Limb (tissue), 2 donors: ENCODE results near the gene SULT1C3.

Experiments used
- DNase-seq, 2 donors: peaks; one replicate each; pipeline ENCODE4 v3.0.0-alpha.2; 2016; ENCODE audit errors: extremely low spot score in 2 of 2

The SULT1C3 gene

DNA sequence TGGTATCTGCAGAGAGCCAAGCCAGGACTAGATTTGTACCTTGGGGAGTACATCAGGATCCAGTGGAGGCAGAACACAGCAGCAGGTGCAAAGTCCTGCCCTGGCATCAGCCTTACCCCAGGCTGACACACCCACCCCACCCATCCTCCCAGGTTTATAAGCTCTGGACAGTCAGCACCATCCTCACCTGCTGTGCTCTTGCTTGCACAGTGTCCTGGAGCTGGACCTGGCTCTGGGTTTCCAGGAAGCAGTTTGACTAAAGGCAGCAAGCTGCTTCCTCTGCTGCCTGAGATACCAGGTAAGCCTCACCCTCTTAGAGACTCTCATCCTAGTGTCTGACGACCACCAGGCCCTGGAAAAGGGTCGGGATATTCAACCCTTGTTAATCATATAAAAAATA lies at the start of gene SULT1C3:
SULT1C3 (plus strand) TSS at position 183 of the 400 bp plus-strand sequence. CDS start 7,227 bp downstream, outside the sequence.
- DNase-seq: no peak

DNA sequence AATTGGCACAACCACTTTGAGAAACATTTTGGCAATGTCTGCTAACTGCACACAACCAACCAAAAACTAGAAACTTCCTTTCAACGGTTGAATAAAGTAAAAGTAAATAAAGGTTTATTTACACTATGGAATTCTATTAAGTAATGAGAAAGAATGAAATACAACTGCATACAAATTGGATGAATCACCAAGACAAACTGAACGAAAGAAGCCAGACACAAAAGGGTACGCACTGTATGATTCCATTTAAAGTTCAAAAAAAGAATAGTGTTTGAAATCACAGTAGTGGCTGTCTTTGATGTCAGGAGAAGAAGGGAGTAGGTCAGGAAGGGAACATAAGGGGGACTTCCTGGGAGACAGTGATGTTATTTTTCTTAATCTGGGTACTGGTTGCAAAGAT lies 46.5 kb upstream of the SULT1C3 start:
- DNase-seq: no peak

DNA sequence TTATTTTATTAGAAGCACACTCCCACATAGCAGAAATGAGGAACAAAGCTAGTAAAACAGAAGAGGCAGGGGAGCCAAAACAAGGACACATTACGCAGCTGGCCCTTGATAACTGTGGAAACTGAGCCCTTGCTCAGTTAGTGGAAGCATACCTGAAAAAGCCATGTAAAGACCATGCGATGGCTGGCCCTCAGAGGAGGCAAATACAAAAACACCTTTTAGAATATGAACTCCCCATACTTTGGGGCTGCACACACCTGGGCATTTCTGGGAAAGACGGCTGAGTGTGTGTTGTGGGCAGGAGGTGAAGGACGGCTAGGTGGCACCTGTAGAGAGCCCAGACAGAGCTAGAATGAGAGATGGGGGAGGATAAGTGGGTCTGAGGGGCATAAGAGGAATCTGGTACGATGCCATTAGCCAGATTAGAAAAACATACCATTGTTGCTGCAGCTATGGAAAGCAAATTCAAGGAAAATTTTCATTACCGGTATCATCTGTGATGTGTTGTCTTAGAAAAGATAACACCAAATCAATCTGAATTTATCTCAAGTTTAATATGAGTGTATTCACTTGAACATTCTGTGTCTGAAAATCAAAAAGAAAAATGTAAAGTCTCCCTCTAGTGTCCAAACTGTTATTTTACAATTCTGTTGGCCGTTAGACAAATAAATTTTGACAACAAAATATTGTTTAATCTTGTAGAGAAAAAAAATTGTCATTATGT lies 45.2 kb upstream of the SULT1C3 start:
- DNase-seq: peak in 1 of 2 donors; percentile 28

DNA sequence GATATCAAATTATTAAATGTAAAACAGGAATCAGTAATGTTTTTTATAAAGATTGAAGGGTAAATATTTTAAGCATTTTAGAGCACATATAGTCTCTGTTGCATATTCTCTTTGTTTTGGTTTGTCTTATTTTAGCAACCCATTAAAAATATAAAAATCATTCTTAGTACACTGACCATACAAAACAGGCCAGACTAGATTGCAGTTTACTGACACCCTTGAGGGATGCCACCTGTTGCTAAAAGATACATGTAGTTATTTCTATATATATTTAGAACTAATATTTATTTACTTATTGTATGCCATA lies 44.7 kb upstream of the SULT1C3 start:
- no peak for DNase-seq

DNA sequence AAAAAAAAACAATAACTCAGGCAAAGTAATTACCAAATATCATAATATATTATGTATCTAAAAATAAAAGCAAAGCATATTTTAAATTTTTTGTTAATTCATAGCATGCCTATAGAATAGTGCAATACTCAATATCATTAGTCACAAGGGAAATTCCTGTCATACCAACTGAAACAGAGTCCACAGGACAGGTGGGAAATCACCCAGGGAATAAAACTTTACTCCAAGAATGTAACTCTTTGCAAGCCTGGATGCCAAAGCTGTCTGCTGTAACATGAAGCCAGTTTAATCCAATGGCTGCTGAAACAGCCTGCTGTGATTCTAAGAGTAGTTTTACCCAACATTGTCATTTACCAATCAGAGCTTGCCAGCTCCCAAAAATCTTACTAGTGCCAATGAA lies 40.0 kb upstream of the SULT1C3 start:
- no peak for DNase-seq

DNA sequence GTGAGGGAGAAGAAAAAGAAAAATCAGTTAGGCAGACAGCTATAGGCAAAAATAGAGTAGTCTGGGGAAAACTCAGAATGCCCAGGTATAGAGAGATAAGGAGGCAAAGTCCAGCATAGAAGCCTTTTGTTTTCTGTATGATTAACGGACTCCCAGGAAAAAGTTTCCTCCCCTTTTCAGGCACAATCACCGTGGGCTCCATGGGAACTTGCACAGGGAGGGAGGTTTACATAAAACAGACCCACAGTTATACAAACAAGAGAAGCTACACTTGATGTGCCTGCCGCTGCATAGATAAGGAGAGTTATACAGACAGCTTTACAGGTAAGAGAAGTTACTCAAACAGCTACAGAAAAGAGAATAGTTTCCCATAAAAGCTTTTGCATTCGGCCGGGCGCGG lies 39.2 kb upstream of the SULT1C3 start:
- DNase-seq: no peak

DNA sequence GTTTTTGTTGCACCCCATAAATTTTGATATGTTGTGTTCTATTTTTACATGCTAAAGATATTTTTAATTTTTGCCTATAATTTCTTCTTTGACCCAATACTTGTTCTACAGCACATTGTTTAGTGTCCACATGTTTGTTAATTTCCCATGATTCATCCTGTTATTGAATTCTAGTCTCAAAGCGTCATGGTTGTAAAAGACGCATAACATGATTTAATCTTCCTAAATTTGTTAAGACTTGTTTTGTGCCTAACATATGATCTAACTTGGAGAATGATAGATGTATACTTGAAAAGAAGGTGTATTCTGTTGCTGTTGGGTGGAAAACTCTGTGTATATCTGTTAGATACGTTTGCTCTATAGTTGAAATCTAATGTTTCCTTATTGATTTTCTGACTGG lies 27.1 kb upstream of the SULT1C3 start:
- DNase-seq: no peak

DNA sequence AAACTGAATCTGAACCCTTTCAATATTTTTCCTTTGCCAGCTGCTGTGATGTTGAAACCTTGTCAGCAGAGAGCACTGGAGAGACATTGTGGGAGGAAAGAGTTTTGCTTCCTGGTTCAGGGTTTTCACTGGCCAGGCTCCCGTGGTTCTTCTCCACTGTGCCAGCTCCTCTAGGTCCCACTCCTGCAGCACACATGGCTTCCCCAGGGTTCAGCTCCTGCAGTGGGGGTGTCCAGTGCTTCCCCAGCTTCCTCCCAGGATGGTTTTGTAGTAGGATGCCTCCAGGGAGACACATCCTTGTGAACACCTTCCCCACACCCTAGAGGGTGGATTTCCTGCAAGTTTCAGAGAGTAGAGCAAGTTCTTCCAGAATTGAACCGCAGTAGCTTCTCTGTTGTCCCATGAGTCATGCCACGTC lies 24.0 kb upstream of the SULT1C3 start:
- peak in 1 of 2 donors; percentile 23 for DNase-seq

DNA sequence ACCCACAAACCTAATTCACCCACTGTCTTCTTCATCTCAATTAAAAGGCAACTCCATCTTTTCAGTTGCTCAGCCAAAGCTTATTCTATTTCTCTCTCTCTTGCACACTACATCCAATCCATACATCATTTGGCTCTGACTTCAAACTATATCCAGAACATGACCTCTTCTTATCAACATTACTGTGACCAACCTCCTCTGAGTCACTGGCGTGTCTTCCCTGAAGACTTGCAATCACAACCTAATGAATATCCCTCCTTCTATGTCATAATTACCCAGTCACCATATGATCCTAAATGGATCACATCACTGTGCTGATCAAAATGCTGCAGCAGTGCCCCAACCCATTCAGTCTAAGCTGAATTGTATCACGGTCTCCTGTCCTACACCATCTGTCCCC lies 22.6 kb upstream of the SULT1C3 start:
- no peak for DNase-seq

DNA sequence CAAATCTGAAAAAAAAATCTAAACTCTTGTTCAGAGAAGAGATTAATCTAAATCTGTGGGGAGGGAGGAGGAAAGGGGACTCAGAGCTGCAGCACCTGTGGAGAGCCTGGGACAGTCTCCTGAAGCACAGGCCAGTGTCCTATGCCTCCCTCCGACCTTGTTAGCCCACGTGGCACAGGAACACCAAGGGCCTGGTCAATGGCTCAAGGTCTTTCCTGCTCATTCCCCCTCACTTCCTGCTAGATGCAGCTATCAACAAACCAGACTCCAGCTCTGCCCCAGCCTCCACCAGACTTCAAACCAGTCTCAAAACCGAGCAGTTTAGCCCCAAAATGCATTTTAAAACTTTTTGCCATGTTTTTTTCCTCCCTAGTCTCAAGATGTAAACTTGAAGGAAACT lies 20.1 kb upstream of the SULT1C3 start:
- DNase-seq: no peak

DNA sequence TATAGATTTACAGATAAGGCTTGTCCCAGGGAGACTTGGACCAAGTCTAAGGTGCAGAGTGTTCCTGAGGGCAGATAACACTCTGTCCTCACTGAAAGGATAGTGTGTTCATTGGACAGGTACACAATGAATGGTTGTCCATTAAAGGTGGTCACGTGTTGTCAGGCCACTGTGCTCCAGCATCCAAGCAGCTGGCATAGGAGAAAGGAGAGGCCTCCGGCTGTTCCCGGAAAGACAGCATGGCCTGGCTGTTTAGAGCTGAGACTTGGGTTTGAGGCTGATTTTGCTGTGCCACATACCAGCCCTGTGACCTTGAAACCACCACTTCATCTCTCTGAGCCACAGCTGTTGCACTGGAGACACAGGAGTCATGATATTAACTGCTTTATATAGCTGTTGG lies 19.6 kb upstream of the SULT1C3 start:
- no peak for DNase-seq

DNA sequence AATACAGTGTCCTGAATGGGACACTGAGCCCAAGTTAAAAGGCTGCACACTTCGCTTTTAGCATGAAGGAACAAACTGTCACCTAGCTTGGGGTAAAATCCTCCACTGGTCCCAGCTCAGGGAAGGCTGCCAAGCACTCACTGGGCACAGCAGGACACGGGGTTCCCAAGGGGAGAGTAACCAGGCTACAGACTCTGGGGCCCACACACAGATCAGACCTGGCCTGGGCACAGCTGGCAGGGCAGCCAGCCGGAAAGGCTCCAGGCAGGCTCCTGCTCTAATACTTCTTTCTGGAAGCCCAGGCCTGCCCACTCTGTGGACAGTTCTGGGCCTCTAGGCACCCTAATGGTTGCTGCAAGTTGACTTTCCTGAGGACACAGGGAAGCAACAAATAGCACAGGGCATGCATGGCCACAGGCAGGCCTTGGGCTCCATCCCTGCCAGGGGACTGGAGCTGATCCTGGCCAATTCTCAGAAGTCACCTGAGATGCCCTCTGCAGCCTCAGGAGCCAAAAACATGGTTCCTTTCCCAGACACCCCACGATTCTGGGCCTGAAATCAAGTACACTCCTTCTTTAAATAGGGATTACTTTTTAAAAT lies 18.7 kb upstream of the SULT1C3 start:
- peak in 1 of 2 donors; percentile 28 for DNase-seq

DNA sequence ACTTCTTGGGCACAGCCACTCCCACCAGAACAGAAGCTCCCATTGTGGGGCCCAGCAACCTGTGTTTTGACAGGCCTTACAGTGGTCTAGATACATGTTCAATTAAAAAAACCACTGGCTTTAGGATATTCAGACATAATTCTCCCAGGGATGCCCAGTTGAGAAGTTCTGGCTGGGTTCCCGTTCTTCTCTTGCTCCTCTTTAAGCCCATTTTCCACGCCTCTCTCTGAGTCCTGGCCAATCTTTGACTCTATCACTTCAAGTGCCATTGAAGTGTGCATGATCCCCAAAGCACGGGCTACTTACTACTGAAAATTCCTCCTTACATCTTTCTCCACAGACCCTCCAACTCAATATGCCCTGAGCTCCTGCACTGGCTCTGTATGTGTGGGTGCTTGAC lies 17.5 kb upstream of the SULT1C3 start:
- no peak for DNase-seq

DNA sequence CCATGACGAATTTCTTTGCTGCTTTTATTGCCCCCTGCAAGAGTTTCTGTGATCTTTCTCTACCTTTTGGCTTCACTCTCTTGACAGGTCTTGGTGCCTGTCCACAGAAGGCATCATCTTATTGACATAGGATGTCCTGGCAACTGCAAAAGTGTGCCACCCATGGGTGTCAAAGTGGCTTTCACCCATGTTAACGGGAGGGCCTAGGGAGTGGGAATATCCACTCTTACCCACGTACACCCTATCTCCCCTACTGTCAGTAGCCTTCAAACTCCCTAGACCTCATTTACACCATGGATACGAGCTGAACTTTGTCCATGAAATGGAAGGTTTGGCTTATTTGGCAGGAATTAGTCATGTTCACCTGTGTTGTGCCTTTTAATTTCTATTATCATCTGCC lies 16.2 kb upstream of the SULT1C3 start:
- DNase-seq: no peak

DNA sequence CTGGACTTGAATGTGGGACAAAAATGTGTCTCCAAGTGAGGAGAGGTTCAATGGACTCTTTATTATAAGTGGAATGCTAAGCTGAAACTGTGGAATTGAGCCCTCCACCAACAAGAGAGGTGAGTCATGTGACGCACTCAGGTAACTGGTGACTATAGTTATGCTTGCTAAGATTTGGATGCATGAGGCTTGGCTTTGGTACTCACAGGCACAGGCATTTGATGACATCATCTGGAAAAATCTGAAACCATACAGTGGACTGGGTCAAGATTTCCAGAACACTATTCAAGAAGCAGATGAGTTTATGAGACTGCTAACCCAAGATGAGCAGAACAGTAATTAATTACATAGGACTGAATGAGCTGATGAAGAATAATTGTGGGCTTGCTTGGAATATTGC lies 15.7 kb upstream of the SULT1C3 start:
- no peak for DNase-seq

DNA sequence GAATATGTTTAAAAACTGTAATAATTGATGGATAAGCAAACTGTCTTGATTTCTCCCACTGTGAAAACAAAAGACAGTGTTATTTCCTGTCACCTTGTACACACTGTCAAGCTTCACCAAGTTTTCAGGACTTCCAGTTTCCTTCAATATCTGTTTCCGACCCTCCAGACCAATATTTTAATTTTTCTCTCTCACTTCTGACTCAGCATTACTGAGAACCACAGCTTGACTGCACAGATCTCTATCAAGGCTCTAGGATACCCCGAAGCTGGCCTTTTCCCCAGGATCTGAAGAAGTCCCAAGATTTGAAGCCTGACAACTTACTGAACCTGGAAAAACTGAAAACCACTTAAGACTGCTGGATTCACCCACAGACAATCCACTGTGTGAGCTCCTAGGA lies 13.2 kb upstream of the SULT1C3 start:
- no peak for DNase-seq

DNA sequence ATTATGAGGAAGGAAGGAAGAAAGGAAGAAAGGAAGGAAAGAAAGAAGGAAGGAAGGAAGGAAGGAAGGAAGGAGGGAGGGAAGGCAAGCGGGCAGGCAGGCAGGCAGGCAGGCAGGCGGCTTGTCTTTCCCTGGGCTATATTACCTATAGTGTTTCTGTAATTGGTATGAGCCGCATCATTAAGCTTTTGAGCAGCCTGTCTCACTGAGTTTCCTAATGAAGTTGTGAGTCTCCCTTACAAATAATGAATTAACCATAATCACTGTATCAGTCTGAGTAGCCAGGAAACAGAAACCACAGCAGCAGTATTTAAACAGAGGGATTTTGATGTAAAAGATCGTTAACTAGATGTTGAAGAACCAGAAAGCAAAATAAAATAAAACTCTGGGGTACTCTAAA lies 11.8 kb upstream of the SULT1C3 start:
- no peak for DNase-seq

DNA sequence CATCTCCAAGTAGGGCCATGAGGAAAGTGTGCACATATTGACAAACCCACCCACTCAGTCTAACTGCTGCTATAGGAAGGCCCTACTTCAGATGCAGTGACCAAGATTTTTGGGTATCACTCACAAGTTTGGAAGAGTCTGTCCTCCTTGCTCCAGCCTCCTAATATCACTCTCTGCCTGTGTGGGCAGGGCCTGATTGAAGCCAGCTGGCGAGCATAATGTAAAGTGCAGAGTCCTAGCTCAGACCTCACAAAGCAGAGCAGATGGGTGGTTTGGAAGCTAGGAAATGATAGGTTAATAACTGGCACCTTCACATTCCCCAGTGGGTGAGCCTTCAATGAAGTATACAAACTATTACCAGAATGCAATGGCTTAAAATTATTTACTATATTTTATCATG lies 11.2 kb upstream of the SULT1C3 start:
- no peak for DNase-seq

DNA sequence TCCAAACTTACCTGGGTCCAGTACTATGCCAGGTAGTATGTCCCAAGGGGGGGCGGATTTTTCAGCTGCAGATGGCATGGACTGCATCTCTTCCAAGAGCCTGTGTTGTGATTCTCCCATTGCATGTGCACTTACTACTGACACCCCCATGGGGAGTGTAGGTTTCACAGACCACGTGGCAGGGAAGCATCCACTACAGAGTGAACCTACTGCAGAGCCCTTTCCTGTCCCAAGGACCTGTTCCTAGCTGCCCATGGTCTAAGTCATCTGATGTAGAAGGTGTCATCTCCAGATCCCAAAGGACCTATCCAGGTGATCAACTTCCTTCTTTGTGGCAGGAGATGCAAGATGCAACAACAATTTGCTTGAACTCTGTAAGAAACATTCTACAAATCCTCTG lies 9.9 kb upstream of the SULT1C3 start:
- no peak for DNase-seq

DNA sequence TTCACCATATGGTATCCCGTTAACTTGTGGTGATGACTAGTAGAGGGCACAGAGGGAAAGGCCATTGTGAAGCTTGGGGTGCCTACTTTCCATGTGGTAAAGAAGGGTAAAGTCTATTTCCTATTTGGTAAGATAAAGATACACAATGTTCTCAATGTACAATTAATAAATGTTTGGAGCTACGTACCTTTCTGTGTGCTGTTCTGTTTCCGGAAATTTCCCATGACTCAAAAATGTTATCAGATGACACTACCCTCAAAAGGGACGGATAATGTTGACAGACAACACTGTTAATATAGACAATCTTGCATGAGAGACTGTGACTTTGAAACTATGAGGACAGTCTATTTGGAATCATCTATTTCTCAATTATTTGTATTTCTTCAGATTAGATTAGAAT lies 4.2 kb upstream of the SULT1C3 start:
- DNase-seq: no peak

DNA sequence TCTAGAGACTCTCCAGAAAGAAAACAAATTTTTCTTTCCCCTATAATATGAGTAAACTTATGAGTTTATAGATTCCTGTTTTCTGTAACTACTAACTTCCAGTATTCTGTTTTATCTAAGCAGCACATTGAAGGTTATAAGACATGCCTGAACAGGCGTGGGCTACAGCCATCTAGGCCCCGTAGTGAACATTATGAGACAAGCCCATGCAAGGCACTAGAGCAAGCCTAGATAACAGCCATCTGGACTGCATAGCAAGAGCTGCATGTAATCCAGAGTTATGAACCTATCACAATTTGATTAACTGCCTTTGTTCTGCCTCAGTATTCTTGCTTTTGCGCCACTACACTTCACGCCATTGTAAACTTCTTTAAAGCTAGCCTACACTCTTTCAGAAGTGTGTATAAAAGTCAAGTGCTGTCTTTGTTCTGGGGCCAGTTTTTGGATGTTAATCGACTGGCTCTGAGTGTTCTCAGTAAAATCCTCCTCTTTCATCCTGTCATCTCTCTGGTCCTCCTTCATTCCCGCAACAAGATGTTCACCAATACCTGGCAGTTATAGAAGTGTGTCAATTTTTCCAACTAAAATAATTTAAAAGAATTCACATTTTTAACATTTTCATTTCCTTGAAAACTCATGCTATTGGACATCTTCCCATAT lies 3.0 kb upstream of the SULT1C3 start:
- no peak for DNase-seq

DNA sequence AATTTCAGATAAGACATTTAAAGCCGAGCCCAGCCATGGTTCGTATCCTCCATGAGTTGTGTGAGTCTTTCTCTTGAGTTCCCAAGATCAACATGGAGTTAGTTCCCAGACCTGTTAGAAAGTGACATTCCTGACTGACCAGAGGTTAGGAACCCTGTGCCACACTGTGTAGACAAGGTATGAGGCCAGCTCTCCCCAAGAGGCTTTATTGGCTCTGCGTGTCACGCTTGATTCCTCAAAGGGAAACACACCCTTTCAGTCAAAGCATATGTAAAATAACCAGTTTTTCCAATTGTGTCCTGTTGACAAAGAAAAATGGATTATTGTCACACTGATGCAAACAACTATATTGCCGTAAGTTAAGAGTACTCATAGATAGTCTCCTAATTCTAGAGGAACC lies 1.2 kb downstream of the SULT1C3 start:
- no peak for DNase-seq

DNA sequence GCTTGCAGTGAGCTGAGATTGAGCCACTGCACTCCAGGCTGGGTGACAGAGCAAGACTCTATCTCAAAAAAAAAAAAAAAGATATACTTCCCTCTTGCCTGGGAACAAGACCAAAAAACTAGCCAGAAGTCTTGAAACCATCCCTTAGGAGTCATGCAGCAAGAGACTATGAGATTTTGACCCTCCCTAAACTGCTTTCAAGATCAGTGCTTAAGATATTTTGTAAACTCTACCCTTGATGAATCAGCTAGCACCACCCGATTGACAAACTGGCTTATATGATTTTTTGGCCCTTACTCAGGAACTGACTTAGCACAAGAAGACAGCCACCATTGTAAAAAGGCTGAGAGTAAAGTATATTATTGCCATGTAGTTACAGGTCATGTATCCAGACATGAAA lies 3.8 kb downstream of the SULT1C3 start:
- no peak for DNase-seq
